Measurements from ENCODE around the gene ACTR10. TPM values are rescaled to one million over a fixed set of nuclear protein-coding genes. Genes with fewer than 3 reads are reported as not detected.

ACTR10 gene
- total RNA-seq, 6 experiments from 2014 or later = 79.0 to 89.0 (median 85.5) TPM

- Mint-ChIP-seq H3K4me1 (ENCODE audit: low read depth) (peaks cover 59% of the 10 kb centered on the region), H3K4me3 (no peak overlapping the region), H3K27ac (0 out of 2 replicates have a peak overlapping the region, but pooled peaks have one; percentile 22), H3K9me3 (no peaks in the 10 kb centered on the region), H3K27me3 (ENCODE audit: insufficient read depth) (peaks cover 3% of the 10 kb centered on the region; the same call in 1 of the 2 replicates), H3K36me3 (ENCODE audit: low read depth) (peaks cover 59% of the 10 kb centered on the region)
- no peak for TF ChIP-seq CTCF (IDR thresholded peaks at IDR 0.05)
- DNase-seq = no peak
These were observed 83.8 kb downstream of the ACTR10 start for GRCh38 chr14:58283730-58284129.

GRCh38 chr14:58285132-58285531, 85.2 kb downstream of the ACTR10 start:
- H3K36me3 Mint-ChIP-seq (ENCODE audit: low read depth) = peaks cover 63% of the 10 kb centered on the region
- H3K9me3 Mint-ChIP-seq = no peaks in the 10 kb centered on the region
- peaks cover 3% of the 10 kb centered on the region; the same call in 1 of the 2 replicates for H3K27me3 Mint-ChIP-seq (ENCODE audit: insufficient read depth)
- no peak overlapping the region for H3K27ac Mint-ChIP-seq
- DNase-seq = no peak
- no peak overlapping the region for H3K4me3 Mint-ChIP-seq
- H3K4me1 Mint-ChIP-seq (ENCODE audit: low read depth) = peaks cover 56% of the 10 kb centered on the region
- no peak for TF ChIP-seq CTCF (IDR thresholded peaks at IDR 0.05)

Other genes starting within 250 kb of the ACTR10 start
- gene ARMH4, start 47.9 kb upstream of the ACTR10 start, total RNA-seq (2021; fragmentation: NEBNext Ultra II Directional; extraction: Animal tissue kit (Norgen Biotek cat#: 25700)) = 1 to 10 TPM; 2.6 to 6.5 (median 3.7) TPM
- gene PSMA3, start 44.7 kb downstream of the ACTR10 start, total RNA-seq (2021; fragmentation: NEBNext Ultra II Directional; extraction: Animal tissue kit (Norgen Biotek cat#: 25700)) = 100 to 1,000 TPM; 158 to 210 (median 187) TPM
- 10 to 100 TPM; 10.5 to 13.4 (median 12.3) TPM for gene ARID4A, start 98.4 kb downstream of the ACTR10 start, total RNA-seq (2021; fragmentation: NEBNext Ultra II Directional; extraction: Animal tissue kit (Norgen Biotek cat#: 25700))
- gene TOMM20L, start 195.8 kb downstream of the ACTR10 start, total RNA-seq (2021; fragmentation: NEBNext Ultra II Directional; extraction: Animal tissue kit (Norgen Biotek cat#: 25700)) = not detected
- 10 to 100 TPM; 34.2 to 41.8 (median 39.2) TPM for gene TIMM9, start 227.4 kb downstream of the ACTR10 start, total RNA-seq (2021; fragmentation: NEBNext Ultra II Directional; extraction: Animal tissue kit (Norgen Biotek cat#: 25700))
- 10 to 100 TPM; 16.6 to 29.1 (median 26.0) TPM for gene KIAA0586, start 227.6 kb downstream of the ACTR10 start, total RNA-seq (2021; fragmentation: NEBNext Ultra II Directional; extraction: Animal tissue kit (Norgen Biotek cat#: 25700))